Measurements from ENCODE around the gene MST1.

MST1 gene

GRCh38 chr3:49689046-49689907 lies at the start of gene MST1, which contains the start of gene RNF123:
Gene MST1, minus strand, starts transcription at chr3:49689474. Its CDS starts 783 bp downstream, at chr3:49688691.
Gene RNF123, plus strand, starts transcription at chr3:49689557. Its CDS starts 1,609 bp downstream, at chr3:49691166.
- POLR2A ChIA-PET: interaction anchor here (1.4 kb wide), 1 partner anchor 9 kb away, joined by 4 read pairs; no protein-coding TSS in a partner anchor
- TF ChIP-seq SETDB1 (IDR thresholded peaks at IDR 0.05; ENCODE audit: insufficient read length, low read length) (no peak), ZNF335 (tag by site-specific recombination; conservative IDR thresholded peaks at IDR 0.05) (peak; percentile 81), ZNF23 (tag by site-specific recombination; IDR thresholded peaks at IDR 0.05; ENCODE audit: borderline replicate concordance) (no peak), CTCF (tag by site-specific recombination; IDR thresholded peaks at IDR 0.05) (peak; percentile 50), ZNF302 (tag by site-specific recombination; IDR thresholded peaks at IDR 0.05; ENCODE audit: low read depth) (no peak), ZNF621 (tag by site-specific recombination; IDR thresholded peaks at IDR 0.05) (no peak), ZBTB6 (tag by site-specific recombination; IDR thresholded peaks at IDR 0.05) (no peak), ZNF629 (tag by site-specific recombination; IDR thresholded peaks at IDR 0.05) (peak; percentile 26; the same call in 1 of the 2 replicates), ZNF747 (tag by site-specific recombination; IDR thresholded peaks at IDR 0.05) (no peak), ZNF26 (tag by site-specific recombination; IDR thresholded peaks at IDR 0.05) (no peak), ZNF140 (tag by site-specific recombination; IDR thresholded peaks at IDR 0.05) (no peak), ZNF624 (tag by site-specific recombination; IDR thresholded peaks at IDR 0.05) (no peak), ZNF138 (tag by site-specific recombination; IDR thresholded peaks at IDR 0.05; ENCODE audit: borderline replicate concordance) (no peak), SP3 (tag by site-specific recombination; IDR thresholded peaks at IDR 0.05) (0 out of 2 replicates have a peak, but pooled peaks have one; percentile 26), ZNF248 (tag by site-specific recombination; IDR thresholded peaks at IDR 0.05) (no peak), ZNF776 (tag by site-specific recombination; IDR thresholded peaks at IDR 0.05; ENCODE audit: borderline replicate concordance) (no peak), ZNF600 (tag by site-specific recombination; IDR thresholded peaks at IDR 0.05) (peak; percentile 42), PATZ1 (tag by site-specific recombination; IDR thresholded peaks at IDR 0.05) (peak; percentile 46; the same call in 1 of the 2 replicates), HOXC10 (CRISPR knock-in tag; IDR thresholded peaks at IDR 0.05) (no peak), ZNF394 (tag by site-specific recombination; IDR thresholded peaks at IDR 0.05; ENCODE audit: borderline replicate concordance) (no peak), ZNF391 (tag by site-specific recombination; IDR thresholded peaks at IDR 0.05; ENCODE audit: borderline replicate concordance, low read depth) (0 out of 2 replicates have a peak, but pooled peaks have one; percentile 32), KLF9 (tag by site-specific recombination; IDR thresholded peaks at IDR 0.05; ENCODE audit: low read depth) (peak; percentile 30; the same call in 1 of the 2 replicates), IKZF3 (tag by site-specific recombination; IDR thresholded peaks at IDR 0.05) (no peak), ZFP69B (tag by site-specific recombination; IDR thresholded peaks at IDR 0.05) (no peak), ZEB2 (tag by site-specific recombination; IDR thresholded peaks at IDR 0.05) (no peak), ZNF10 (tag by site-specific recombination; IDR thresholded peaks at IDR 0.05) (no peak)
- TF ChIP-seq, protein P1, sequence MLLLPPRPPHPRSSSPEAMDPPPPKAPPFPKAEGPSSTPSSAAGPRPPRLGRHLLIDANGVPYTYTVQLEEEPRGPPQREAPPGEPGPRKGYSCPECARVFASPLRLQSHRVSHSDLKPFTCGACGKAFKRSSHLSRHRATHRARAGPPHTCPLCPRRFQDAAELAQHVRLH (tag by site-specific recombination; IDR thresholded peaks at IDR 0.05): no peak
- TF ChIP-seq, protein P2, sequence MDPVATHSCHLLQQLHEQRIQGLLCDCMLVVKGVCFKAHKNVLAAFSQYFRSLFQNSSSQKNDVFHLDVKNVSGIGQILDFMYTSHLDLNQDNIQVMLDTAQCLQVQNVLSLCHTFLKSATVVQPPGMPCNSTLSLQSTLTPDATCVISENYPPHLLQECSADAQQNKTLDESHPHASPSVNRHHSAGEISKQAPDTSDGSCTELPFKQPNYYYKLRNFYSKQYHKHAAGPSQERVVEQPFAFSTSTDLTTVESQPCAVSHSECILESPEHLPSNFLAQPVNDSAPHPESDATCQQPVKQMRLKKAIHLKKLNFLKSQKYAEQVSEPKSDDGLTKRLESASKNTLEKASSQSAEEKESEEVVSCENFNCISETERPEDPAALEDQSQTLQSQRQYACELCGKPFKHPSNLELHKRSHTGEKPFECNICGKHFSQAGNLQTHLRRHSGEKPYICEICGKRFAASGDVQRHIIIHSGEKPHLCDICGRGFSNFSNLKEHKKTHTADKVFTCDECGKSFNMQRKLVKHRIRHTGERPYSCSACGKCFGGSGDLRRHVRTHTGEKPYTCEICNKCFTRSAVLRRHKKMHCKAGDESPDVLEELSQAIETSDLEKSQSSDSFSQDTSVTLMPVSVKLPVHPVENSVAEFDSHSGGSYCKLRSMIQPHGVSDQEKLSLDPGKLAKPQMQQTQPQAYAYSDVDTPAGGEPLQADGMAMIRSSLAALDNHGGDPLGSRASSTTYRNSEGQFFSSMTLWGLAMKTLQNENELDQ (tag by site-specific recombination; IDR thresholded peaks at IDR 0.05; ENCODE audit: low read depth): no peak

More at GRCh38 chr3:49689046-49689907, at the start of gene MST1, which contains the start of gene RNF123:
- H3K27ac ChIP-seq (ENCODE audit: extremely low read depth, low read depth, low read length): peak within 1 kb of the TSS; percentile 71; the same call in 1 of the 2 replicates
- peaks cover 0 to 5% of the 10 kb centered on the region in 2 experiments; a peak in 1 of 3 replicates for H3K36me3 ChIP-seq (ENCODE audit: control insufficient read depth in 2 of 2, insufficient read depth in 1 of 2, low read length in 2 of 2)
- CTCF ChIA-PET: interaction anchor here (1.1 kb wide), 1 partner anchor 150 kb away, joined by 5 read pairs; no protein-coding TSS in a partner anchor
- H3K4me3 ChIP-seq (ENCODE audit: low read depth, low read length): peak within 1 kb of the TSS; percentile 65
- H3K4me1 ChIP-seq (ENCODE audit: control insufficient read depth, insufficient read depth, low read length): no peaks in the 10 kb centered on the region
- no peaks in the 10 kb centered on the region for H3K9me3 ChIP-seq (ENCODE audit: control insufficient read depth, insufficient read depth, low read depth, low read length)

Data from HEK293 (cell line).